ENCODE measurements around the gene KAZN. TPM values are rescaled to one million over a fixed set of nuclear protein-coding genes. Genes with fewer than 3 reads are reported as not detected.

KAZN gene
- total and polyA plus RNA-seq, 2 of the 8 experiments (the other 6 are each of a cell fraction or from before 2014, with no cell fraction given) = 3.7 to 11.8 TPM

DNA sequence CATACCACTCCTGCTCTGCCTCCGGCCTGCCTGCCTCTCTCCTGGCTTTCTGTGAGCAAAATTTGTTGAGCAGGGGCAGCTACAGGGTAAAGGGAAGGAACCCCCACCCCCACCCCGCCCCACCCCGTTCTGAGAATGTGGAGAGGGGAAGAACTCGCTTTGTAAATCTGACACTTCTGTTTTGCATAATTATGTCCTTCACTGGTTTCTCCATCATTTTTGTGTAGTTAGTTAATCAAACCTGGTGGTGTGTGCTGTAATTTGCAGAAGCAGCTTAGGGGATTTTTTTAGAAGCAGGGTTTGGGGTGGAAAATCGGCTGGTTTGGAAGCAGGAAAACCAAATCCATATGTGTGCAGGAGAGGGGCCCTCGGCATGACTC, 497.0 kb downstream of the KAZN start:
- no peak overlapping the region for H3K23ac ChIP-seq (ENCODE audit: insufficient read length)
- no peak overlapping the region for H2BK120ac ChIP-seq (replicated peaks; ENCODE audit: low read depth, low read length)
- WGBS, 2 experiments (ENCODE audit: extremely low coverage in 1 of 2, insufficient coverage in 1 of 2, insufficient read length in 1 of 2, insufficient replicate concordance in 2 of 2, low coverage in 1 of 2, low lambda C conversion rate in 2 of 2, missing lambda C conversion rate in 1 of 2) = 68% methylated on average over 4 of the region's 6 CpGs; no CpG with 5 or more reads in 1 of the 2 experiments
- H4K5ac ChIP-seq (ENCODE audit: insufficient read length, low read depth, low read length) = no peak overlapping the region
- H3K56ac ChIP-seq (replicated peaks; ENCODE audit: insufficient read length, low read depth, low read length) = no peak overlapping the region
- H2AFZ ChIP-seq (ENCODE audit: low read length) = no peak overlapping the region
- CTCF ChIA-PET (ENCODE audit: partially characterized antibody) = interaction anchor here (1.6 to 2.6 kb wide), 2 partner anchors 32 to 33 kb away, joined by 7 to 9 read pairs; no protein-coding TSS in a partner anchor
- no peaks in the 10 kb centered on the region for H3K36me3 ChIP-seq (ENCODE audit: control insufficient read depth in 2 of 4, insufficient read depth in 4 of 4, low read length in 3 of 4)
- H2BK20ac ChIP-seq (ENCODE audit: low read length) = no peak overlapping the region
- no peaks in the 10 kb centered on the region for H3K9me3 ChIP-seq (ENCODE audit: insufficient read depth in 2 of 2, low read depth in 1 of 2, low read length in 1 of 2)
- POLR2A ChIA-PET (ENCODE audit: partially characterized antibody) = no interaction called here
- no peak overlapping the region for H2AK5ac ChIP-seq (ENCODE audit: low read depth, low read length)
- no peaks in the 10 kb centered on the region for H4K20me1 ChIP-seq (replicated peaks in 1 of 2; ENCODE audit: control insufficient read depth in 1 of 2, insufficient read depth in 2 of 2, low read length in 2 of 2)
- no peaks in the 10 kb centered on the region for H3K79me1 ChIP-seq (ENCODE audit: low read depth, low read length)
- H2BK15ac ChIP-seq (ENCODE audit: low read length) = no peak overlapping the region; the same call in 1 of the 2 replicates
- DNase-seq (ENCODE audit: low read depth in 1 of 2, low spot score in 2 of 2) (no peak), FAIRE-seq (no peak)
- H3K4me2 ChIP-seq (ENCODE audit: insufficient read depth in 1 of 2, low read depth in 2 of 2, low read length in 2 of 2) = no peak overlapping the region
- no peak overlapping the region for H3K18ac ChIP-seq (ENCODE audit: extremely low read depth, low read length)
- no peak overlapping the region for H3K27ac ChIP-seq (ENCODE audit: low read depth, low read length)
- no peak overlapping the region for H3K9ac ChIP-seq (replicated peaks in 1 of 4; ENCODE audit: extremely low read depth in 1 of 4, low read depth in 3 of 4, low read length in 3 of 4)
- no peak overlapping the region for H2BK5ac ChIP-seq (ENCODE audit: low read depth, low read length)
- no peaks in the 10 kb centered on the region for H3K23me2 ChIP-seq (ENCODE audit: low read depth, low read length)
- H3K4me1 ChIP-seq (replicated peaks in 1 of 4; ENCODE audit: control insufficient read depth in 3 of 4, insufficient read depth in 4 of 4, low read length in 3 of 4) = peaks cover 0 to 17% (median 9%) of the 10 kb centered on the region in 4 experiments; a peak in 6 of 7 replicates
- H4K91ac ChIP-seq (replicated peaks; ENCODE audit: insufficient read length, low read length) = no peak overlapping the region
- no peaks in the 10 kb centered on the region for H3K79me2 ChIP-seq (ENCODE audit: control insufficient read depth in 1 of 2, insufficient read depth in 2 of 2, low read length in 2 of 2)
- H3K14ac ChIP-seq (ENCODE audit: insufficient read length) = no peak overlapping the region
- H4K8ac ChIP-seq (ENCODE audit: extremely low read depth, insufficient read depth, low read length) = no peak overlapping the region
- H3K4me3 ChIP-seq (ENCODE audit: extremely low read depth in 1 of 4, insufficient read depth in 2 of 4, low read depth in 3 of 4, low read length in 4 of 4) = no peak overlapping the region
- H3K4ac ChIP-seq (replicated peaks; ENCODE audit: insufficient read length, low read depth, low read length) = no peak overlapping the region
- no peak for TF ChIP-seq EP300 (IDR thresholded peaks at IDR 0.05; ENCODE audit: borderline replicate concordance in 1 of 2, low read depth in 2 of 2, low read length in 2 of 2)
- no peak for TF ChIP-seq JUN (IDR thresholded peaks at IDR 0.05; ENCODE audit: low read depth, low read length)
- no peak for TF ChIP-seq GABPA (IDR thresholded peaks at IDR 0.05; ENCODE audit: borderline replicate concordance, insufficient read depth, low read length)
- no peak for TF ChIP-seq CTBP2 (IDR thresholded peaks at IDR 0.05; ENCODE audit: borderline replicate concordance, insufficient read depth, insufficient read length, low read length)
- no peak for TF ChIP-seq BACH1 (IDR thresholded peaks at IDR 0.05; ENCODE audit: low read length)
- TF ChIP-seq POLR2AphosphoS5 (IDR thresholded peaks at IDR 0.05; ENCODE audit: low read depth, low read length) = no peak
- no peak for TF ChIP-seq KDM4A (IDR thresholded peaks at IDR 0.05; ENCODE audit: low read depth, low read length, severe bottlenecking)
- TF ChIP-seq SIN3A (conservative IDR thresholded peaks at IDR 0.05 in 1 of 2, IDR thresholded peaks at IDR 0.05 in 1 of 2; ENCODE audit: low read depth in 1 of 2, low read length in 2 of 2) = no peak
- TF ChIP-seq CEBPB (IDR thresholded peaks at IDR 0.05; ENCODE audit: low read depth, low read length) = no peak
- TF ChIP-seq SUZ12 (IDR thresholded peaks at IDR 0.05; ENCODE audit: low read length) = no peak
- H3K27me3 ChIP-seq (replicated peaks in 1 of 4; ENCODE audit: control insufficient read depth in 3 of 4, extremely low read depth in 1 of 4, insufficient read depth in 3 of 4, low read length in 3 of 4) = peaks cover 0 to 3% (median 0%) of the 10 kb centered on the region in 4 experiments; a peak in 3 of 7 replicates
- H2BK12ac ChIP-seq (ENCODE audit: low read depth, low read length) = no peak overlapping the region
